GM12875 (cell line): ENCODE results near the gene SH3PXD2A.

Experiments
- H3K4me3 ChIP-seq: one replicate; pipeline ENCODE4 v1.5.1; 2011; ENCODE audit warnings: low read depth, low read length, control low read depth
- TF ChIP-seq, protein P1 (sequence below): IDR thresholded peaks from 2 replicates; pipeline ENCODE4 v1.5.1; 2011; ENCODE audit warnings: low read depth, mild to moderate bottlenecking, control low read depth, inconsistent platforms, low read length, moderate library complexity, borderline replicate concordance; ENCODE audit not compliant: insufficient read depth

SH3PXD2A gene

GRCh38 chr10:103828107-103828506 lies 27.3 kb downstream of the SH3PXD2A start:
- H3K4me3 ChIP-seq: no peak overlapping the region
- TF ChIP-seq, protein P1, sequence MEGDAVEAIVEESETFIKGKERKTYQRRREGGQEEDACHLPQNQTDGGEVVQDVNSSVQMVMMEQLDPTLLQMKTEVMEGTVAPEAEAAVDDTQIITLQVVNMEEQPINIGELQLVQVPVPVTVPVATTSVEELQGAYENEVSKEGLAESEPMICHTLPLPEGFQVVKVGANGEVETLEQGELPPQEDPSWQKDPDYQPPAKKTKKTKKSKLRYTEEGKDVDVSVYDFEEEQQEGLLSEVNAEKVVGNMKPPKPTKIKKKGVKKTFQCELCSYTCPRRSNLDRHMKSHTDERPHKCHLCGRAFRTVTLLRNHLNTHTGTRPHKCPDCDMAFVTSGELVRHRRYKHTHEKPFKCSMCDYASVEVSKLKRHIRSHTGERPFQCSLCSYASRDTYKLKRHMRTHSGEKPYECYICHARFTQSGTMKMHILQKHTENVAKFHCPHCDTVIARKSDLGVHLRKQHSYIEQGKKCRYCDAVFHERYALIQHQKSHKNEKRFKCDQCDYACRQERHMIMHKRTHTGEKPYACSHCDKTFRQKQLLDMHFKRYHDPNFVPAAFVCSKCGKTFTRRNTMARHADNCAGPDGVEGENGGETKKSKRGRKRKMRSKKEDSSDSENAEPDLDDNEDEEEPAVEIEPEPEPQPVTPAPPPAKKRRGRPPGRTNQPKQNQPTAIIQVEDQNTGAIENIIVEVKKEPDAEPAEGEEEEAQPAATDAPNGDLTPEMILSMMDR: no peak

- H3K4me3 ChIP-seq: no peak overlapping the region
- TF ChIP-seq, protein P1: no peak
Observed at GRCh38 chr10:103826885-103827284, 28.5 kb downstream of the SH3PXD2A start.

GRCh38 chr10:103824281-103824680 lies 31.1 kb downstream of the SH3PXD2A start:
- TF ChIP-seq, protein P1: no peak
- no peak overlapping the region for H3K4me3 ChIP-seq

- H3K4me3 ChIP-seq: no peak overlapping the region
Observed at GRCh38 chr10:103823706-103824272, 31.6 kb downstream of the SH3PXD2A start.

DNA sequence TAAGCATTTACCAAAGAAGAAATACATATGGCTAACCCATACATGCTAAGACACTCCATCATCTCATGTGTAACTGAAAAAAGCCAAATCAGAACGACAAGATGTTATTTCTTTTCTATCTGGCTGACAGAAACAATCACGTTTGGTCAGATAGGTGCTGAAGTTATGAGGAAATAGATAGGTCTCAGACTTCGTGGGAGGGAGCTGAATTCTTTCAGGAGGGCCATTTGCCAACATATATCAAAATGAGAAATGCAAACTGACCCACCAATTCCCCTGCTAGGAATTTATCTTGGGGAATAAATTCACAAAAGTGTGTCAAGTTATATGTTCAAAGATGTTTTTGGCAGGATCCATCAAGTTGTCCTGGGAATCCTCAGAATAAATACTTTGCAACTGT lies 32.6 kb downstream of the SH3PXD2A start:
- H3K4me3 ChIP-seq: no peak overlapping the region
- TF ChIP-seq, protein P1: no peak

More at GRCh38 chr10:103823706-103824272, 31.6 kb downstream of the SH3PXD2A start:
- TF ChIP-seq, protein P1: no peak

DNA sequence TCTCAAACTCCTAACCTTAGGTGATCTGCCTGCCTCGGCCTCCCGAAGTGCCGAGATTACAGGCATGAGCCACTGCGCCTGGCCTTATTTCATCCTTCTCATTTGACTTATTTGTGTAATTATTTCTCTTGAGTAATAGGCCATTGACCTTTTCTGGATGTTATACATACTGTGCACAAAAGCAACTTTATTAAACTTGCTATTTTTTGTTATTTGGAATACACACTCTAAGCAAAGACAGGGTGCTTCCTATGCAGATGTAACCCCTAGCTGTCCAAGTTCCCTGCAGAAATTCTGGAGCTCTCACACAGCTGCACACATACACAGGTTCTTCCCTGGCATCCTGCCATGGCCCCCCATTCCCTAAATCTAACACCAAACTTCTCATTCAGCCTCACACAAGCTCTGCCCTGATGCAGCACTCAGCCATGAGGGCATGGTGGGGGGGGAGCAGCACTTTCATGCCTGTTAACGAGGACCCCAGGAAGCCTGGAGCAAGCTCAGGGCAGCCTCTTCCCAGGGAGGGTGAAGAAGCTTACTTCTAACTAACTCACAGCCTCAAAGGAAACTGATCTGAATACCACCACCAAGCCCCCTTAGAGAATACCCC lies 33.2 kb downstream of the SH3PXD2A start:
- H3K4me3 ChIP-seq: no peak overlapping the region
- TF ChIP-seq, protein P1: no peak
